HG02870 (cell line): ENCODE results near the gene SASH1.

Experiments used
- ATAC-seq: cut with Tn5 transposase; IDR thresholded peaks from one replicate; pipeline ENCODE4 v1.9.1; 2021; ENCODE audit warnings: mild to moderate bottlenecking, moderate library complexity; ENCODE audit not compliant: unreplicated experiment

Gene SASH1

DNA sequence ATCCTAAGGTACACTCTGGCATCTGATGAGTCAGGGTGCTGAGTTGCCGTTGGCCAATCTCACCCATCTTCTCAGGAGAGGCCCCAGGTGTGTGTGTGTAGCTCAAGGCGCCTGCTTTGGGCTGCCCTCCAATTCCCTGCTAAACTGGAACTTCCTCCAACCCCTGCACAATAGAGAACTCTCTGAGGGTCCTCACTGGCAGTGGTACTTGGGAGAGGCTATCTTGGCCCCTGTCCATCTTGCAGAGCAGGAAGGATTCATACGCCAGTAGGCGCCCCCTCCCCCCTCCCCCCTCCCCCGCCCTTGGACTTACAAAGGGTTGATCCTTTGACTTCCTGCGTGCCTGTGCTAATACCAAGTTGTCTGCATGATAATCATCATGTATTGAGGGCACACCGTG is 173.6 kb downstream of the SASH1 start:
- no peak for ATAC-seq

DNA sequence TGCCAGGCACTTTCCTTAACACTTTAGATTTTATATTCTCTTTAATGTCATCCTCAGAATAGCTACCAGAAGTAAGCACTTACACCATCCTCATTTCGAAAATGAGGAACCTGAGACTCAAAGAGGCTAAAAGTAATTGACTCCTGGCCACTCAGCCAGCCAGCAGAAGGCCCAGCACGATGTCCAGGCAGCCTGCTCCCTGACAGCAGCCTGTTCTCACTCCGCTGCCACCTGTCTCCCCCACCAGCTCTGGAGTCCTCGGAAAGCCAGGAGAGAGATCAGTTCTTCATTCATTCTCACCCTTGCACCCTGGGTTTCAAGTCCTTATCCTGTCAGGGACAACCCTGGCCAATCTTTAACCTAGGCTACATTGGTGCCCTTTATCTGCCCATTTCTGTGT is 174.0 kb downstream of the SASH1 start:
- no peak for ATAC-seq

DNA sequence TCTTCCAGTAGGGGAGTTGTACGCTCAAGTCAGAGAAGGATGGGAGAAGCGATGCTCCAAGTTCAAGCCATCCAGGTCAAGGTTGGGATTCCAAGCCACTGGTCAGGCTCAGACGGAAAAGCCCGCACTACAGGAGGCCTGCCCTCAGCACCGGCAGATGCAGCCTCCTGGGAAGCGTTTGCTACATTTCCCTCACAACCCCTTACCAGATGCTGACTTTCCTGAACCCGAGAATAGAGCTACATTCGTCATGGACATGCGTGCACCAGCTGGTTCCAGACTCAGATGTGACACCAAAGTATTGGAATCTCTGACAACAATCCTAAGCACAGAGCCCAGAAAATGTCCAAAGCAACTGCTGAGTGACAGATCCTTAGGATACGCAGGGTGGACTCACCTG is 174.8 kb downstream of the SASH1 start:
- no peak for ATAC-seq

DNA sequence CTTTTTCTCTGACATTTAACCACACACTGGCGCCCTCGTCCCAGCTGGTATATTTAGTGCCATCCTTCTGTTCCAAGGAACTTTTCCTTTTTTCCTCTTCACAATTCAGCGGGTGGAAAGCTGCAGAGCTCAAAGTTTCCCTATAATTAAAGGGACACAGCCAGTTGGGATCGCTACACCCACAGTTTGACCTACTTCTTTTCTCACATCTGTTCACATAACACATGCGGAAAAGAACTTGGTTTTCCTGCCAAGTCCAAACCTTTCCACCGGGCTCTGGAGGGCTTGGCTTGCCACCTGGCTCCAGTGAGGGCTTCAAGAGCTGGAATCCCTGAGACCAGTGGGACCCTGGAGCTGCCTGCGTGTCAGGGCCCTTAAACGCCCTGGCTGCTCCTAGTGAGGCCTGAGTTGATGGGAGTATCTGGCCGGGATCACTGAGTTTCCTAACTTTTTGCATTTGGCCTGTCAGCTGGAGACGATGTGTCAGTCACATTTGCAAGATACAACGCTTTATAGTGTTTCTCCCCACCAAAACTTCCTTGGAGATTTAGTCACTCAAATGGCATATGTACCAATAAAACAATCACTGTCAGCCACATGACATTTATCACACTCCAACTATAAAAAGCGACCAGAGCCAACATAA is 176.0 kb downstream of the SASH1 start:
- no peak for ATAC-seq

DNA sequence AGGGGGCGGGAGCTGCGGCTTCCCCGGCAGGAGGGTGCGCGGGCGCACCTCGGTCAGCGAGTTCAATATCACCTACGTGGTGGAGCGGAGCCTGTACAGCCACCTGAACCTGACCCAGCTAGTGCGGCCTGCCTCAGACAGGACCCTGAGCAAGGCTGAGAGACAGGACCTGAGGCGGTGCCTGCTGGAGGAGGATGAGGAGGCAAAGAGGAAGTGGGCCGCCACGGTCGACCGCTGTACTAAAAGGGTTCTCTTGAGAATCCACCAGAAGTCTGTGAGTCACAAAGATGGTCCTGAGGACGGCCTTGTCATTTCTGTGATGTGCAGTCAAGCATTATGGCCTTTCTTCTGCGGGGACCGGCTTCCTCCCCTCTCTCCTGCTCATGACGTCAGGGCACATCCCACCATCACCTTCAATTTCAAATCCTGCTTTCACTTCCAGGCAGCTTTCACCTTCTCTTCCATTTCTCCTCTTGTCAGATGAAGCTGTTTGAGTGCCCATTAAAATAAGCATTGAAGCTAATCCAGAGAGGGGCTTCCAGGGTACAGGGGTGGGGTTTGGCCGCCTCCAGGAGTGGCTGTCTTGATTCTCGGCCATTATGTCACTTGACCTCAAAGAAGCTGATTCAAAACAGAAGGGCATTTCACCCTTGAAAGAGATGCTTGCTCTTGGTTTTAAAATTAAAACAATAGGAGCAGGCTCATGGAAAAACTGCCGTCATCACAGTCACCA is 177.6 kb downstream of the SASH1 start:
- peak; percentile 93 for ATAC-seq

DNA sequence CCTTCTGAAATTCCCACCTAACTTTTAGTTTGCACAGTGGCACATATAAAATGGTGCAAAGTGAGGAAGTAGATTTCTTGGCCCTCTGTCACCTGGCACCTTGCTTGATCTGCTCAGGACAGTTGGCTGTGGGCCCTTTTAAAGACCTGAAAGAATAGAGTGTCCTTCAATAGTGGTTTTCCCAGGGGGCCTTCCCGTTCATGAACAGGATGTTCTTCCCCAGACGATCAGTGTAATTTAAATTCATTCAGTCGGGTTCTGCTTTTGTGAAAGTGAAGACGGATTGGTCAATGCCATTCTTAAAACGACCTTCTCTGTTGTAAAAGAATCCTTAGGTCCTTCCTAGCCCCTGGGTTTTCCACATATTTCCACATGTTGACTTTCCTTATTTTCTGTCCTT is 178.5 kb downstream of the SASH1 start:
- ATAC-seq = no peak

DNA sequence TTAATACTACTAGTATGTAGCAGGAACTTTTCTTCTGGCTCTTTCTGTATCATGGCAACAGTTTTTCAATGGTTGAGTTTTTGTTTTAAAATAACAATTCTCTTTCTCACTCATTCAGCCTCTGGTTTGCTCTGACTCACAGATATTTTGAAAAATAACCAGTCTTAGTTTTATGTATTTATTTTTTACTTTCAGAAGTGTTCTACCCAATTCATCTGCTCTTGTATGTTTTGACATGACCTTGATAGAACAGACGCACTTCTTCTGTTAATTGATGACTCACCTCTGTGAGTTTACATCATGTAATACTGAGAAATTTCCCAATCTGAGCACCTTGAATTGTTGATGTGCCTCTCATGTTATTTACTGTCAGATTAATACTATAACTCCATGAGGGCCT is 178.9 kb downstream of the SASH1 start:
- no peak for ATAC-seq

DNA sequence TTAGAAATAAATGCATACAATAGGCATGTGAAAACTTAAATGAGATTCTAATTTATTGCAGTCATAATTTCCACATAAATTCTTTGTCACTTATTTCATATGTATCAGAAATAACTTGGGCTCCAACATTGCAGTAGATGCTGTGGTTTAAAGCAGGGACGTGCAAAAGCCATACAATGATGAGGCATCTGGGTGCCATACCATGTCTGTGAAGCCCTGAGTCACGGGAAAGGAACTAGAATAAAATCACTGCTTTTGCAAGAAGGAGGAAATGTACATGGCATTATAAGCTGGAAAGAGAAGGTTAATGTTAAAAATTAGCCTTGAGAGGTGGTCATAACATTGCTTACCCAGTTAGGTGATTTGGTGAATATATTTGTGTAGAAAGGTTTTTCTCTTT is 180.4 kb downstream of the SASH1 start:
- no peak for ATAC-seq

DNA sequence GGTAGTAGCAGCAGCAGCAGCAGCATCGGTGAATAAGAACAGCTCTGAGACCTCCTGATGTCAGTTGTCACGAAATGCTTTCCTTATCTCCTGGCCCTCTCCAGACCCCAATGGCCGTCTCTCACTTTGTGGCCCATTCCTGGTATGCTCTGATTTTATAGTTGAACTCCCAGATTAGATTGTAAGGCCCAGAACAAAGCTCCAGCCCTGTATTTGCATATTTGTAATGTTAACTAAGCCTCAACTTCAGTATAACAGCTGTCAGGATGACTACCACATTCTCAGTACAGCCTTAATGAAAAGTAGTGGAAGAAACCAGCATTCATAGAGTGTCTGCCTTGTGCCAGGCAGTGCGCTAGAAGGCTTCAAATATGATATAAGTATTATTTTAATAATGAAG is 180.9 kb downstream of the SASH1 start:
- no peak for ATAC-seq

DNA sequence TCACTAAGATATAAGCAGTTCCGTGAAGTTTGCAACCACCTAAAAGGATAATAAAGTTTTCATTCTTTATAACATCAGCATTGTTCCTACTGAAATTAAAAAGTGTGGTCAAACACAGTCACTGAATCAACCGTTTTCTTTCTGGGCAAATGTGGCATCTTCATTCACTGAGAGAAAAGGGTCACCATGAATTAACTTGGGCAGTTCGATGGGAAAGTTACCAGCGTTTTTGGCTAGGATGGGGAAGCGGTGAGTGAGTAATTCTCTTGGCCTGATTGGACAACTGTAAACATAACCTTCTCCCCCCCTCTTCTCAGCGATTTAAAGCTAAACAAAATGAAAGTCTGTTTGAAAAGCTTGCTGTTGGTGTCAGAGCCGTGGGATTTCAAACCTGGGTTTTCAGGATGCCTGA is 181.8 kb downstream of the SASH1 start:
- no peak for ATAC-seq

DNA sequence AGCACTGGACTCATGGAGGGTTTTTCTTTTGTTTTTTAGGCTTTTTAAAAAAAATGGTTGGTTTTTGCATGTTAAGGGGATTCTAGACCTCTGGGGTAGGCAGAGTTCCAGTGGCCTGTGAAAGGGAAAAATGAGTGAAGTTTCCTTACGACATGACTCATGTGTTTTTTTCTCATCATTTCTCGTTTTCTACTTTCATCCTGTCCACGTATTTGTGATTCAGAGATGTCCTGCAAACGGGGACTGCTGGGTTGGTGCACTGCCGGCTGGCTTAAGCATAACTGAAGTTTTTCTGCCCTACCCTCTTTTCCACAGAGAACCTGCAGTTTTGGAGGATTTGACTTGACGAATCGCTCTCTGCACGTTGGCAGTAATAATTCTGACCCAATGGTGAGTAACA is 182.3 kb downstream of the SASH1 start:
- peak; percentile 25 for ATAC-seq

DNA sequence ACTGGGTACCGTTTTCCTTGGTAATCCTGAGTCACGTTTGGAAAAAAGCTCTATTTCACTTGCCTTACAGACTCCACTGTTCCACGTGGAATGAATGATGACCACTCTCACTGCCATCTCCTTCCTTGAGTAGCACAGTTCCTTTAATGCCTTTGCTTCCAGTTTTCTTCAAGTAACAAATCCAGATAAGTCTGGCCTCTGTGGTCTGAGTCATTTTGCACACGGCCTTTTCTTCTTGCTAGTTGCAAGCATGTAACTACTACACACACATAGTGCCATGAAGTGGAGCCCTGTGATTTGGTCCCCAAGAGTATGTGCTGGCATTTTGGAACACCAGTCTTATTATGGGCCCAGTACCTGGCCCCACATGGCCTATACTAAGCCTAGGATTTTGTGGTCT is 182.8 kb downstream of the SASH1 start:
- no peak for ATAC-seq

DNA sequence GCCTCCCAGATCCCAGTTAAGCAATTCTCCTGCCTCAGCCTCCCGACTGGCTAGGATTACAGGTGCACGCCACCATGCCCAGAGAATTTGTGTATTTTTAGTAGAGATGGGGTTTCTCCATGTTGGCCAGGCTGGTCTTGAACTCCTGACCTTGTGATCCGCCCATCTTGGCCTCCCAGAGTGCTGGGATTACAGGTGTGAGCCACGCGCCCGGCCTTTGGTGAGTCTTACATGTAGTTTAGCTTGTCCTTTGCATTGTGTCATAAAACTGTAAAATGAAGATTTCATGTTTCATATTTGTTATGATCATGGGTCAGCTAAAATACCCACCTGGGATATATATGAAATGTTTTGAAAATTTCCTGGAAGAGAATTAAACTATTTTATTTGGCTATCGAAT is 183.5 kb downstream of the SASH1 start:
- no peak for ATAC-seq

DNA sequence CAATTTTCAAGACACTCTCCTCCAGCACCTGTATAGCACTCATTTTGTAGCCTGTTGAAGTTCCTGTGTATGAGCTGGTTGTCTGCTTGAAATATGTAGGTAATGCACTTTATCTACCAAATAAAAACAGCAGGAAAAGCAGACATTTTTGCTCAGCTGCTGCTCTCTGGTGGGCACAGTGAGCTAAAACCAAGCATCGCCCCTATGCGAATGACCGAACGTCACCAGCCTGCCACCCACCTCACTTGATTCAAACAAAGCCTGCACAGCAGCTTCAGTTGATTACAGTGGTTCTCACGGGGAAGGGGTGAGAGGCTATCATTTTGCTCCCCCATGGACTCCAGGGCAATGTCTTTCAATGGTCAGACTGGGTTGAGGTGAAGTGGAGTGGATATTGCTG is 185.7 kb downstream of the SASH1 start:
- no peak for ATAC-seq

DNA sequence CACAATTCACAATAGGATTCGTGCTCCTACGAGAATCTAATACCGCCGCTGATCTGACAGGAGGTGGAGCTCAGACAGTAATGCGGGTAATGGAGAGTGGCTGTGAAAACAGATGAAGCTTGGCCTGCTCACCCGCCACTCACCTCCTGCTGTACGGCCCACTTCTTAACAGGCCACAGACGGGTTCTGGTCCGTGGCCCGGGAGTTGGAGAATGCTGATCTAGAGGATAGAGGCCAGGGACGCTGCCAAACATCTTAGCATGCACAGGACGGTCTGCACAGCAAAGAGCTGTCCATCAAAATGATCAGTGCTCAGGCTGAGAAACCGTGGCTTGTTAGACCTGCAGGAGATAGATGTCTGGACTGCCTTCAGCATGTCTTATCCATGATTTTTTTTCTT is 186.4 kb downstream of the SASH1 start:
- no peak for ATAC-seq

DNA sequence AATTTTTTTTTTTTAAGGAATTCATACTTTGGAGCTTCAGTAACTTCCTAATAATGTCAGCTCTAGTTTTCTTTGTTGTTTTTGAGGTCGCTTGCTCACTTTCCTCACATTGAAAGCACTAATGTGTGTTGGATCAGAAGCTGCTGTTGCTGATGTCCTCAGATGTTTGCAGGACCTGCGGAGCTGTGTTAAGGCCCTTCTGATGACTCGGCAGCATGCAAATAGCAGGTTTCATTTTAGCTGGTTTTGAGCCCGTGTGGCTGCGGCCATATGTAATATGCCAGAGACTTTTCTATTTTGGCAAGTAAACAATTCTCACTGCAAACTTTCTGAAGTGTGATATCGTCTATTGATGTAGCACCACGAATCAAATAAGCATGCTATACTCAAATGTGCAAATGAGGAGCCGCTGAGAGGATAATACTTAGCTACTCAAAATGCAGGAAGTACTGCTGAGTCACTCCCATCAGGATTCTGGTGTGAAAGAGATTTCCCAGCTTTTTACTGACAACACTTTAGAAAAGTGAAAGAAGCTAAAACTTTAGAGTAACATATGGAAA is 187.8 kb downstream of the SASH1 start:
- peak; percentile 88 for ATAC-seq

DNA sequence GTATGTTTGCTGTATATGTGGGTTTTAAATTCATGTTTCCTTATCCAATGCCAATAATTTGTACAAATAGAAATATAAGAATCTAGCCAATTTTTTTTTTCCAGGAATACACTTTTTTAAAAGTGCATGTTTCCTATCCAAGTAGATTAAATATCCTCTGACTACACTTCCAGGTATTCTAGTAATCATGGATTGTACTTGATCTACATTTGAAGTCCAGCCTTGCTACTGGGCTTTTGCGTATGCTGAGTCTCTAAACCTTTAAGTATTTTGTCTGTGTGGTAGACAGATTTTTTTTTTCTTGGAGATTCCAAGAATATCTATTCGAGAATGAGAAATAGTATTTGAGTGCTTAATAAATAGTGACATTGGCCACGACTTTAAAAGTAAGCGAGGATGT is 188.3 kb downstream of the SASH1 start:
- ATAC-seq = no peak

DNA sequence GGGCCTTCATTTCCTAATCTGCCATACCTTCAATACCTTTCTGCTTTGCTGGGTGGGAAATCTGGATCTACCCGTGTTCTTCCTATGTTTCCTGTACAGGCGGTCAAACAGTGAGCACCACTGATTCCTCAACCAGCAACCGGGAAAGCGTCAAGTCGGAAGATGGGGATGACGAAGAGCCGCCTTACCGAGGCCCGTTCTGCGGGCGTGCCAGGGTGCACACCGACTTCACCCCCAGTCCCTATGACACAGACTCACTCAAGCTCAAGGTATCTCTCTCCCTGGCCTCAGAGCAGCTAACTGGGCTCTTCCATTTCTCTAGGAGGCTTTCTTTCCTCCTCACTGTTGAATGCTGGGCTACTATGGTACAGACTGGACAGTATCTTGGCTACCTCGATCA is 190.1 kb downstream of the SASH1 start:
- no peak for ATAC-seq

DNA sequence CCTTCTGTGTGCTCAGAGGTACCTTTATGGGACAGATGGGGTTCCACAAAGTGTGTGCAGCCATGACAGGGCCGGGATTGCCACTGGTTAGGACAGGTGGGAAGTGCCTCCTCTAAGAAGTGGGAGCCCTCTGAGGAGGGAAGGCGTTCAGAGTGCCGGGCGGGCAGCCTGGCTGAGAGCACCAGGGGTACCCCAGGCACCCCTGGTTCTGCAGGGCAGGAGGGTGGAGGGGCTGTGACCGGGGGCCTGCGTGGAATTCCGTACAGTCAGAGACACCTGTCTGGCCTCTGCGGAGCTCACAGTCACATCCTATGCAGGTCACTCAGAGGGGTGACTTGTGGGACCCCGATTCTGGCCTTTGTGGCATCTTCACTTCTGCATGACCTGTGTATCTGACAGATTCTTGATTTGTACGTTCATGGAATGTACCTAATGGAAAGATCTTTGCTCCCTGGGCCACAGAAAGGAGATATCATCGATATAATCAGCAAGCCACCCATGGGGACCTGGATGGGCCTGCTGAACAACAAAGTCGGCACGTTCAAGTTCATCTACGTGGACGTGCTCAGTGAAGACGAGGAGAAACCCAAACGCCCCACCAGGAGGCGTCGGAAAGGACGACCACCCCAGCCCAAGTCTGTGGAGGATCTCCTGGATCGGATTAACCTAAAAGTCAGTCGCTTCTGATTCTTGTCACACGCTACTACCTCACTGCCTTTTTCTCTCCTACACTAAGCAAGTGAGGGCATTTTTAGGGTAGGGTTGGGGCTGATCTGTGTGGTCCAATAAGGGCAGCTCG is 190.9 kb downstream of the SASH1 start:
- ATAC-seq = no peak

DNA sequence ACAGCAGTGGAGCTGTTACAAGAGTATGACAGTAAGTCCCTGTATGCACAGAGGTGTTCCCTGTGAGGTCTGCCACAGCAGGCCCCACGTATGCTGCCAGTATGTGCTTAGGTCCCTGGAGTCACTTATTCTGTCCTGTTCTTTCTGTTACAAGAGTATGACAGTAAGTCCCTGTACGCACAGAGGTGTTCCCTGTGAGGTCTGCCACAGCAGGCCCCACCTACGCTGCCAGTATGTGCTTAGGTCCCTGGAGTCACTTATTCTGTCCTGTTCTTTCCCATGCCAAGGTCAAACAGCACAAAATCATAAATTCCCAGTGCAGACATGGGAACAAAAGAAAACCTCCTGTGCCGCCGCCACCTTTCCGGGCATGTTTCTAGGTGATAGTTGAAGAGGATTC is 192.2 kb downstream of the SASH1 start:
- ATAC-seq = no peak

DNA sequence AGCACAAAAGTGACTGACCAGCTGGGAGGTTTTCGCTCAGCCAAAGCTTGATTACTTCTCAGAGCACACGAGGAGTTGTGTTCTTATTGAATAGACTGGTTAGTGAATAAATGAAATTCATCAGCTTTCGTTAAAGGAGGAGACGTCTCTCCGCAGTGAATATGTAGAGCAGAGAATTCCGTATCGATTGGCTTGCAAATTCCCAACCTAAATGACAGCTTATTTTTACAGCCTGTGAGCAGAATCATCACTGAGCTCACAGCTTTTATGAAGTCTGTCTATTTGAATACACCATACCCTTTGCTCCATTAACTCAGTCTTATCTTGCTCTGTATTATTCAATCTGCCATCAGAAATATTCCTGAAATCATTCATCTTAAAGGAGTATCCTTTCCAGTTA is 192.7 kb downstream of the SASH1 start:
- no peak for ATAC-seq

DNA sequence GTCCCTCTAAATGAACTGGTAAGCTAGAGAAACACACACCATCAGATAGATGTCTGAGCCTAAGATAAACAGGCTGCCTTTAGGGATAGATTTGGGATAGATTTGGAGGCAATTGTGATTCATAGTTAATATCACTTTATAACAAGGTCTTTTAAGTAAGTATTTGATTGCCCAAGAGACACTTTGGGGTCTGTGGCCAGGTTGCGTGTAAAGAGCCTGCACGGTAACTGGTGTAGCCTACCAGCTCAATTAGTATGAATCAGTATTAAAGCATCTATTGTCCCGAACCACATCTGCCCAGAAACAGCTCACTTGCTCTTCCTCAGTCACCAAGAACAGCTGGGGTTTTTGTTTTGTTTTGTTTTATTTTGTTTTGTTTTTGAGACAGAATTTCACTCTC is 193.3 kb downstream of the SASH1 start:
- ATAC-seq = no peak
